Activated CD4-positive, alpha-beta memory T cell treated with anti-CD3 and anti-CD28 coated beads for 36 hours (primary cell): ENCODE measurements around the gene LST1. TPM values are rescaled to one million over a fixed set of nuclear protein-coding genes. Genes with fewer than 3 reads are reported as not detected.

Source experiments
- CTCF ChIA-PET: fragments of 350-600 bp; sonication (Branson Sonifier 250); formaldehyde crosslinking; loops from one replicate; lab custom pipeline; 2021; ENCODE audit warnings: antibody characterized with exemption, inconsistent platforms; lab: Charles Lee
- POLR2A ChIA-PET: fragments of 350-600 bp; sonication (Branson Sonifier 250); formaldehyde crosslinking; loops from one replicate; lab custom pipeline; 2021; ENCODE audit warnings: antibody characterized with exemption; lab: Charles Lee
- DNase-seq: peaks from one replicate; pipeline ENCODE4 v3.0.0-alpha.2; 2020
- H3K27ac Mint-ChIP-seq: one replicate; pipeline ENCODE4 v1.8.0; 2021; ENCODE audit warnings: mixed read lengths
- H3K27me3 Mint-ChIP-seq: one replicate; pipeline ENCODE4 v1.8.0; 2021; ENCODE audit warnings: mixed read lengths
- H3K36me3 Mint-ChIP-seq: one replicate; pipeline ENCODE4 v1.8.0; 2021; ENCODE audit warnings: mixed read lengths
- H3K4me1 Mint-ChIP-seq: one replicate; pipeline ENCODE4 v1.8.0; 2021; ENCODE audit warnings: low read depth, mixed read lengths
- H3K4me3 Mint-ChIP-seq: one replicate; pipeline ENCODE4 v1.8.0; 2021; ENCODE audit warnings: mild to moderate bottlenecking, mixed read lengths
- H3K9me3 Mint-ChIP-seq: one replicate; pipeline ENCODE4 v1.8.0; 2021; ENCODE audit warnings: mixed read lengths
- intact Hi-C: fragments of 100-400 bp; cut with micrococcal nuclease; formaldehyde crosslinking; loops from one replicate; pipeline ENCODE4 v1.15.1; 2023
- total RNA-seq, 2 experiments: library from RNA; stranded (reverse); gene quantifications; one replicate each; pipeline ENCODE4 v1.2.3, GENCODE V29; 2021

The LST1 gene
- total RNA-seq, 2 experiments from 2014 or later: 15.7 to 16.9 TPM

DNA sequence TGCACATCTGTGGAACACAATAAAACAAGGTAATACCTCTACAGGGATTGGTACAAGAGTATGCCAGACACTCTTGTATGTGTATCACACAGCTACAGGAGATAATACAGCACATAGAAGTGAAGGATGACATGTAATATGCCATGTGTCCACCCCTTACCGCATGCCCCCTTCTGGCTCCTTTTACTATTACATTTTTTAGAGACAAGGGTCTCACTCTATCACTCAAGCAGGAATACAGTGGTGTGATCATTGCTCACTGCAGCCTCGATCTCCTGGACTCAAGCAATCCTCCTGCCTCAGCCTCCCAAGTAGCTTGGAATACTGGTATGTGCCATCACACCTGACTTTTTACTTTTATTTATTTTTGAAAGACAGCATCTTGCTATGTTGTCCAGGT, 10.9 kb downstream of the LST1 start:
- H3K9me3 Mint-ChIP-seq: no peaks in the 10 kb centered on the region

DNA sequence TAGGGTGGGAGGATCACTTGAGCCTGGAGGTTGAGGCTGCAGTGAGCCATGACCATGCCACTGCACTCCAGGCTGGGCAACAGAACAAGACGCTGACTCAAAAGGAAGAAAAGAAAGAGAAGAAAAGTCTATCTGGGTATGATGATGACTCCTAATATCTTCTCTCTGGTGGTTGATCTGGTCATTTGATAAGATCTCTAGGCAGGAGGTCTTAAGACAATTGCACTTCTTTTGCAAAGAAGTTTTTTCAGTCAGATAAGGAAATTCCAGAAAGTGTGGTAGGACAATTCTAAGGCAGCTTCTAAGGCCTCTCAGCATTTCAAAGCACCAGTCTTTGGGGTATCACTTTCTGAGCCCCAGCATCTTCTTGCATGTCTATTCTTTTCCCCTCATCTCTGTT, 21.2 kb downstream of the LST1 start:
- no peaks in the 10 kb centered on the region for H3K36me3 Mint-ChIP-seq
- H3K9me3 Mint-ChIP-seq: no peaks in the 10 kb centered on the region
- no peak overlapping the region for H3K4me3 Mint-ChIP-seq
- intact Hi-C loops: no loop called here
- no peak for DNase-seq
- ChIA-PET POLR2A (no interaction called here), CTCF (interaction anchor here (1.5 kb wide), 1 partner anchor 56 kb away, joined by 3 read pairs; no protein-coding TSS in a partner anchor)
- H3K4me1 Mint-ChIP-seq: no peaks in the 10 kb centered on the region
- no peaks in the 10 kb centered on the region for H3K27me3 Mint-ChIP-seq
- H3K27ac Mint-ChIP-seq: no peak overlapping the region

More for the DNA sequence above, 10.9 kb downstream of the LST1 start:
- Mint-ChIP-seq H3K27ac (peak overlapping the region; percentile 56), H3K36me3 (no peaks in the 10 kb centered on the region), H3K4me3 (no peak overlapping the region), H3K27me3 (no peaks in the 10 kb centered on the region), H3K4me1 (peaks cover 37% of the 10 kb centered on the region)
- intact Hi-C loops: loop anchor here (1.0 kb wide), 3 partner anchors 12 to 103 kb away; no protein-coding TSS in a partner anchor
- peak; percentile 53 for DNase-seq
- POLR2A ChIA-PET: interaction anchor here (1.0 to 7.3 kb wide), 3 partner anchors 19 to 46 kb away, joined by 3 to 115 read pairs (median 3); partner anchors contain the start of genes LTB and TNF
- CTCF ChIA-PET: interaction anchor here (0.6 to 28.8 kb wide), 11 partner anchors 13 to 102 kb away, joined by 3 to 1658 read pairs (median 22); partner anchors contain the start of genes AIF1, ATP6V1G2, DDX39B and LST1

DNA sequence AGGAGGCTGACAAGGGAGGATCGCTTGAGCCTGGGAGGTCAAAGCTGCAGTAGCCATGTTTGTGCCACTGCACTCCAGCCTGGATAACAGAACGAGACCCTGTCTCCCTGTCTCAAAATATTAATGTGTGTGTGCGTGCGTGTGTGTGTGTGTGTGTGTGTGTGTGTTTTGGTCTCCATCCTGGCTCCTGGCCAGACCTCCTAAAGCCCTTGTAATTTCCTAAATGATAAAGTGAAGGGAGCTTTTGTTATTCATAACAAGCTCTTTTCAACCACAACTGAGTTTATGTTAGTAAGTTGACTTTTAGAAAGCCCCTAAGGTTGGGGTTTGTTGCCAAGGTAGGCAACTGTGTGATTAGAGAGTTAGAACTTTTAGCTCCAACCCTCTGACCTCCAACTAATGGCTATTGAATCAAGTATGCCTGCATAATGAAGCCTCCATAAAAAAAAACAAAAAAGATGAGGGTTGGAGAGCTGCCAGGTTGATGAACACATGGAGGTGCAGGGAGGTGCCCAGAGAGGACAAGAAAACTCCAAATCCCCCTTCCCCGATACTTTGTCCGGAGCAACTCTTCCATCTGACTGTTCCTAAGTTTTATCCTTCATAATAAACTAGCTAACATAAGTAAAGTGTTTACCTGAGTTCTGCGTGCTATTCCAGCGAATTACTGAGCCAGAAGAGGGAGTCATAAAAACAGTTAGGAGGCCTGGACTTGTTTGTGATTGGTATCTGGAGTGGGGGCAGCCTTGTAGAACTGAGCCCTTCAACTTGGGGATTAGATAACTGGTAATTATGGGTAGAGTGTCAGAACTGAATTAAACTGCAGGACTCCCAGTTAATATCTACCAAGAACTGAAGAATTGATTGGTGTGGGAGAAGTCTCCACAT, 23.7 kb downstream of the LST1 start:
- Mint-ChIP-seq H3K36me3 (no peaks in the 10 kb centered on the region), H3K4me1 (peaks cover under 1% of the 10 kb centered on the region), H3K9me3 (no peaks in the 10 kb centered on the region), H3K27ac (no peak overlapping the region), H3K4me3 (no peak overlapping the region), H3K27me3 (no peaks in the 10 kb centered on the region)
- POLR2A ChIA-PET: interaction anchor here (0.7 kb wide), 2 partner anchors 21 to 115 kb away, joined by 4 read pairs; no protein-coding TSS in a partner anchor
- intact Hi-C loops: loop anchor here (10.0 kb wide), 1 partner anchor 275 kb away; no protein-coding TSS in a partner anchor
- no peak for DNase-seq
- CTCF ChIA-PET: interaction anchor here (1.6 to 4.0 kb wide), 3 partner anchors 12 to 68 kb away, joined by 3 to 27 read pairs (median 7); partner anchors contain the start of gene DDX39B

DNA sequence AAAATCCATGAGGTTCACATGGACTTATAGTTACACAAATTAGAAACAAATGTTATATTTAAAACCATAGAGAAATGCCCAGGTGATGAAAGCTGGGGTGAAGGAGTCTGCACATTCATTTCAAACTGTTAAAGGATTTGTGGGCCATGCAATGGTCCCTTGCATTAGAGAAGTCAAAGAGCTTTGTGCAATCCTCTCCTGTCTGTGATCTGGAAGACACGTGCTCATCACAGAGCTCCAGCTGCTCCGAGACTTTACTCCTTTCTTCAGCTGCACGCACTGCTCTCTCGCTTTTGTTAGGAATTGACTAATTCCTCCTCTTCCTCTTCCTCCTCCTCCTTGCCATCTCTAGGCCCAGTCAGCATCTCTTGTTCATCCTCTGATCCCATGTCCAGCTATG, 24.9 kb downstream of the LST1 start:
- H3K27ac Mint-ChIP-seq: no peak overlapping the region
- H3K4me3 Mint-ChIP-seq: no peak overlapping the region
- peaks cover 12% of the 10 kb centered on the region for H3K4me1 Mint-ChIP-seq
- H3K27me3 Mint-ChIP-seq: no peaks in the 10 kb centered on the region
- H3K9me3 Mint-ChIP-seq: no peaks in the 10 kb centered on the region
- ChIA-PET POLR2A (no interaction called here), CTCF (interaction anchor here (0.6 to 4.0 kb wide), 5 partner anchors 13 to 70 kb away, joined by 3 to 27 read pairs (median 3); partner anchors contain the start of gene DDX39B)
- intact Hi-C loops: loop anchor here (10.0 kb wide), 1 partner anchor 276 kb away; no protein-coding TSS in a partner anchor
- no peaks in the 10 kb centered on the region for H3K36me3 Mint-ChIP-seq
- DNase-seq: no peak

DNA sequence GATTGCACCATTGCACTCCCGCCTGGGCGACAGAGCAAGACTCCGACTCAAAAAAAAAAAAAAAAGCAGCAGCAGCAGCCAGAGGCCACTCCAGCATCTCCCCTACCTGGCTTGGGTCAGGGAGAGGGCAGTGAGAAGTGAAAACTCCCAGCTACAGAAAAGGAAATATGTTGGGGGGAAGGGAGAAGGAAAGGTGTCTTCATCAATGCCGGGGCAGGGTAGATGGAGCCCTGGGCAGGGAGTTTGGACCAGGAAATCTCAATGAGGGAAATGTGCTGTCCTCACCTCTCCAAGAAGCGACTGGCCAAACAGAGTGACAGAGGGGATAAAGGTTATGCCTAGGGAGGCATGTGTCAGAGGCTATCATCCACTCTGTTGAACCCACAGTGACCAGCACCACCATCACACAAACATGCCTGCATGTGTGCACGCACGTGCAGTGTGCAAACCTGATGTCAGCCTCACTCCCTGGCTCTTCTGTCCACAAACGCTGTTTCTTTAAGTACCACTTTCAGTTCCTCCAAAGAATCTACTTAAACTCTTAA, 28.1 kb downstream of the LST1 start:
- POLR2A ChIA-PET: interaction anchor here (0.9 to 1.8 kb wide), 3 partner anchors 16 to 78 kb away, joined by 3 to 4 read pairs (median 3); partner anchors contain the start of gene NFKBIL1
- DNase-seq: no peak

DNA sequence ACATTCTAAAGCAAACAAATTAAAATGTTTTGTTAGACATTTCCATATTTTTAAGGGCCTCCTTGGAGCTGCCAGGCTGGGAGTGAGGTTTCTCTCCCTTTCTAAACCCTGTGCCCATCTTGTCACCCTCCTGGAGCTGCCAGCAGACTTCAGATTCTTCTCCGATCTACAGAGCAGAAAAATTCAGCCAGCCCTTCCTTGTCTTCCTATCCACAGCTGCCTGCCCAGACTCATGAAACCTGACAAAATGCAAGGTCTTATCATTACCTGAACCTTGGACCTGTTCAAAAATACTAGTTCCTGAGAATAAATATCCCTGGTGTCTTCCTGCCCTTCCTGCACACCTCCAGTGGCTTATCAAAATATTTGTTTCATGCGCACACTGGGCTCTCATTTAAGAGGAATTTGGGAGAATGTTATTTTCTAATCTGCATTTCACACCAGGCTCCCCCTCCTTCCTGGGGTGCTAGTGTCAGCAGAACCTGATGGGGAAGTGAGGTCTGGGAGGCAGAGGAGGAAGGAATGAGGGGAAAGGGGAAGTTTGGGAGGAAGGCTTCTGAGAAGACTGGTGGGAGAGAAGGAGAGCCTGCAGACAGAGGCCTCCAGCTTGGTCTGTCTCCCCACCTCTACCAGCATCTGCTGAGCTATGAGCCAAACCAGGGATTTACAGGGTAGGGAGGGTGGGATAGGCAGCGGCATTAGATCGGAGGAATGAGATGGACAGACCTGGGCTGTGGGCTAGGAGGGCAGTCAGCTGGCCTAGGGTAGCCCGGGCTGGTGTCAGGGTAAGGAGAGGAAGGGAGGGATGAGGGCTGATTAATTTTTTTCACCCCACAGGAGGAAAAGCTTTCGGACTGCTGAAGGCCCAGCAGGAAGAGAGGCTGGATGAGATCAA, 28.9 kb downstream of the LST1 start, which contains the start of gene AIF1:
AIF1 (plus strand) TSS at position 551 of the 895 bp plus-strand sequence; CDS start at position 647, 96 bp downstream.
- Mint-ChIP-seq H3K9me3 (no peaks in the 10 kb centered on the region), H3K4me3 (peak within 1 kb of the TSS; percentile 66), H3K36me3 (no peaks in the 10 kb centered on the region), H3K27ac (peak within 1 kb of the TSS; percentile 55), H3K4me1 (peaks cover 33% of the 10 kb centered on the region), H3K27me3 (no peaks in the 10 kb centered on the region)
- intact Hi-C loops: loop anchor here (10.0 kb wide), 1 partner anchor 280 kb away; no protein-coding TSS in a partner anchor
- no peak for DNase-seq
- ChIA-PET CTCF (interaction anchor here (1.0 to 4.5 kb wide), 2 partner anchors 17 to 64 kb away, joined by 3 to 22 read pairs; no protein-coding TSS in a partner anchor), POLR2A (interaction anchor here (1.1 to 1.8 kb wide), 2 partner anchors 67 to 79 kb away, joined by 3 to 4 read pairs; partner anchors contain the start of gene NFKBIL1)

More for the DNA sequence above, 28.1 kb downstream of the LST1 start:
- Mint-ChIP-seq H3K4me3 (no peak overlapping the region), H3K9me3 (no peaks in the 10 kb centered on the region), H3K4me1 (peaks cover 30% of the 10 kb centered on the region), H3K27ac (no peak overlapping the region), H3K27me3 (no peaks in the 10 kb centered on the region), H3K36me3 (no peaks in the 10 kb centered on the region)
- intact Hi-C loops: loop anchor here (10.0 kb wide), 1 partner anchor 279 kb away; no protein-coding TSS in a partner anchor
- CTCF ChIA-PET: interaction anchor here (2.0 to 4.5 kb wide), 2 partner anchors 16 to 63 kb away, joined by 6 to 22 read pairs; no protein-coding TSS in a partner anchor

DNA sequence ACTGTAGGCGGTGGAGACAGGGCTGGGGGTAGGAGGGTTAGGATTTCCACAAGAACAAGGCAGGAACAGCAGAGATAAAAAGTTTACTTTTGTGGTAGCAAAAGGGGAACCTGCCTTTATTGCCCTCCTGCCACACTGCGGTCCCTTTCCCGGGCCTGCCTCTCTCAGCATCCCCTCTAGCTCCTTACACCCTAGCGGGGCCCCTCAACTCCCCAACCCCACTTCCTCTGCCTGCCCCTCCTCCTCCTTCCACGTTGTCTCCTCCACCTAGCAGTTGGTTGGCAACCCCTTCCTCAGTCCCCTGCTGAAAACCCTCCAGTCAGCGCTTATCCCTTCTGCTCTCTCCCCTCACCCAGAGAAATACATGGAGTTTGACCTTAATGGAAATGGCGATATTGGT, 29.7 kb downstream of the LST1 start:
- H3K4me3 Mint-ChIP-seq: peak overlapping the region; percentile 66
- POLR2A ChIA-PET: no interaction called here
- H3K36me3 Mint-ChIP-seq: no peaks in the 10 kb centered on the region
- CTCF ChIA-PET: interaction anchor here (0.7 to 4.5 kb wide), 3 partner anchors 11 to 65 kb away, joined by 3 to 22 read pairs (median 7); no protein-coding TSS in a partner anchor
- H3K4me1 Mint-ChIP-seq: peaks cover 33% of the 10 kb centered on the region
- intact Hi-C loops: loop anchor here (10.0 kb wide), 1 partner anchor 281 kb away; no protein-coding TSS in a partner anchor
- DNase-seq: peak; percentile 53
- no peaks in the 10 kb centered on the region for H3K9me3 Mint-ChIP-seq
- peak overlapping the region; percentile 55 for H3K27ac Mint-ChIP-seq
- no peaks in the 10 kb centered on the region for H3K27me3 Mint-ChIP-seq

DNA sequence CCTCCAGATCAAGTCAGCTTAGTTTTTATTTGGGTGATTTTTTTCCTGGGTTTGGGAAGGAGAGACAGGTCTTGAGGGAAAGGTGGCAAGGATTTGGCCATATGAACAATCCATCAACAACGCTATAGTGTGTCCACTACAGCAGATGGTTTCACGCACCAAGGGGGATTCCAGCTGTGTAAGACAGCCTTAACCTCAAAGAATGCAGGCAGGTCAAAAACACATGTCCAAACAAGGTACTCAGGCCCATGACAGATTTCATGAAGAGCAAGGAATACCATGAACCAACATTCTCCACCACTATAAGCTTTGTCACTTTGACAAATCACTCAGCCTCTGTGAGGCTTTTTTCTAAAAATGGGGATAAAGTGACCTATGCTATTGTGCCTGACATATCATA, 30.9 kb downstream of the LST1 start:
- CTCF ChIA-PET: interaction anchor here (2.2 to 4.5 kb wide), 2 partner anchors 19 to 66 kb away, joined by 7 to 22 read pairs; no protein-coding TSS in a partner anchor
- POLR2A ChIA-PET: no interaction called here
- Mint-ChIP-seq H3K4me1 (peaks cover 38% of the 10 kb centered on the region), H3K36me3 (peaks cover 8% of the 10 kb centered on the region), H3K9me3 (no peaks in the 10 kb centered on the region), H3K4me3 (peak overlapping the region; percentile 7), H3K27ac (no peak overlapping the region), H3K27me3 (no peaks in the 10 kb centered on the region)
- no peak for DNase-seq
- intact Hi-C loops: loop anchor here (10.0 kb wide), 1 partner anchor 282 kb away; no protein-coding TSS in a partner anchor

DNA sequence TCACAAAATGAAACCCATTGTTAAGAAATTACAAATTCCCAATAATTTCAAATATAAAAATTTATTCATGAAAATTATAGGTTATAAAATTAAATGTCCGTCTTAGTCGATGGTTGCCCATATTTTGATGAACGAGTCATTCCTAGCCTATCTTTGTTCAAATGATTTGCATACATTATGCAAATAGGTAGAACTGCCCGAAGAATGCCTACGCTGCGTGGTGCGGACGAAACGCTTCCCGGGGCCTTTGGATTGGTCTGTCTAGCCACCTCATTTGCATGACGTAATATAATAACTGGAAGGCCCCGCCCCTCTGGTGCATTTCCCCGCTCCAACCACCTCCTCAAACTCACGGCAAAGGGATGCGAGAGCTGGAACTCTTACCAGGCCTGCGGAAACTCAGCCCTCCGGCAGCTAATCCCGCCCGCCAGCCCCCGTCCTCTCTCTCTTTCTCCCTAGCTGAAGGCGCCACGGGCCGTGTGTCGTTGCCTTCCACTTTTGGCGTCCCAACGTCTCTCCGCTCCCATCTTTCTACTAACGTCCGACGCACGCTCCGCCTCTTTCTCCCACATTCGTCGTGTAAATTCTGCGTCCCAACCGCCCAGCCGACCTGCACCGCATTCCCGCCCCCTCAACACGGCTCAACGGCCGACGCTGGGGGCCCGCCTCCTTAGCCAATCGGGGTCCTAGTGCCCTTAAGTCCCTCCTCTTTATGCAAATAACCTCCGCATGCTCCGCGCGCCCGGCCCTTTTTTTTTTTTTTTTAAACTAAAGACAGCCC, 33.9 kb downstream of the LST1 start:
- Mint-ChIP-seq H3K27ac (peak overlapping the region; percentile 98), H3K4me3 (peak overlapping the region; percentile 91), H3K27me3 (no peaks in the 10 kb centered on the region), H3K9me3 (no peaks in the 10 kb centered on the region), H3K36me3 (peaks cover 31% of the 10 kb centered on the region), H3K4me1 (peaks cover 47% of the 10 kb centered on the region)
- peak; percentile 98 for DNase-seq
- CTCF ChIA-PET: interaction anchor here (0.8 to 1.3 kb wide), 5 partner anchors 22 to 78 kb away, joined by 3 to 6 read pairs (median 3); partner anchors contain the start of genes DDX39B and NCR3
- POLR2A ChIA-PET: interaction anchor here (0.8 to 3.5 kb wide), 7 partner anchors 33 to 352 kb away, joined by 3 to 26 read pairs (median 5); partner anchors contain the start of genes BAG6, DDX39B, DXO and GPANK1
- intact Hi-C loops: loop anchor here (1.0 to 10.0 kb wide), 9 partner anchors 32 to 348 kb away; partner anchors contain the start of genes ATP6V1G2, BAG6, DDX39B and HLA-C
